K562 (cell line): ENCODE results near the gene LAT. TPM values are rescaled to one million over a fixed set of nuclear protein-coding genes. Genes with fewer than 3 reads are reported as not detected.

Experiments
- C11orf30 ChIP-seq: fragments of 450-650 bp; IDR thresholded peaks from 2 replicates; pipeline ENCODE4 v1.6.1; 2016; ENCODE audit warnings: low read depth, mild to moderate bottlenecking
- ESRRA ChIP-seq: fragments of 450-650 bp; IDR thresholded peaks from 2 replicates; pipeline ENCODE4 v1.6.1; 2014; ENCODE audit warnings: low read depth, mild to moderate bottlenecking, moderate library complexity, borderline replicate concordance
- HCFC1 ChIP-seq: IDR thresholded peaks from 2 replicates; pipeline ENCODE4 v1.6.1; 2012; ENCODE audit warnings: low read depth, low read length, improper control_type of control experiment
- PCBP1 ChIP-seq: fragments of 200-400 bp; formaldehyde crosslinking; IDR thresholded peaks from 2 replicates; pipeline ENCODE4 v1.6.1; 2018; ENCODE audit warnings: mild to moderate bottlenecking, low read depth, low read length; ENCODE audit not compliant: poor library complexity, severe bottlenecking
- RNF2 ChIP-seq: sonication (generic); IDR thresholded peaks from 2 replicates; pipeline ENCODE4 v1.6.1; 2016
- SMARCA5 ChIP-seq: fragments of 450-650 bp; IDR thresholded peaks from 2 replicates; pipeline ENCODE4 v1.6.1; 2016
- SOX6 ChIP-seq: fragments of 450-650 bp; IDR thresholded peaks from 2 replicates; pipeline ENCODE4 v1.6.1; 2014; ENCODE audit warnings: mild to moderate bottlenecking
- SP1 ChIP-seq: sonication (generic); formaldehyde crosslinking; IDR thresholded peaks from 2 replicates; pipeline ENCODE4 v1.8.1; 2022; ENCODE audit warnings: mild to moderate bottlenecking, missing genetic modification reagents
- TAF1 ChIP-seq: IDR thresholded peaks from 2 replicates; pipeline ENCODE4 v1.6.1; 2011; ENCODE audit warnings: mild to moderate bottlenecking, low read length, moderate library complexity; ENCODE audit not compliant: insufficient read depth, control insufficient read depth, severe bottlenecking; ENCODE audit errors: extremely low read depth
- TEAD4 ChIP-seq, 2 experiments: sonication (generic) in 1 of 2; formaldehyde crosslinking in 1 of 2; IDR thresholded peaks; 2 replicates each; pipeline versions ENCODE4 v1.6.1 to v1.8.0; 2012 to 2022; ENCODE audit warnings: borderline replicate concordance in 1 of 2, inconsistent platforms in 1 of 2, low read length in 1 of 2, mild to moderate bottlenecking in 1 of 2, missing genetic modification reagents in 1 of 2
- ZNF282 ChIP-seq: sonication (generic); formaldehyde crosslinking; IDR thresholded peaks from 2 replicates; pipeline ENCODE4 v1.8.1; 2023; ENCODE audit warnings: missing genetic modification reagents
- polyA plus RNA-seq, 8 experiments: library from polyadenylated mRNA; depleted of rRNA in 4 of 8; stranded (reverse) in 5 of 8; unstranded in 3 of 8; fragments of >200 nt; fragmentation: Nextera tagmentation in 2 of 8; fragmentation: Illumina TruSeq in 1 of 8; extraction: Ambion mirVana in 2 of 8; extraction: Trizol in 1 of 8; gene quantifications; 2 replicates each; pipeline versions ENCODE4 v1.2.1 to v1.2.3, GENCODE V29; 2011 to 2014; ENCODE audit warnings: inconsistent platforms in 1 of 8, missing spikeins in 1 of 8
- total RNA-seq, 7 experiments: library from RNA; depleted of rRNA in 6 of 7; stranded (reverse); fragments of >200 nt in 6 of 7; fragmentation: Illumina TruSeq in 2 of 7; extraction: Trizol in 2 of 7; gene quantifications; 2 replicates each; pipeline versions ENCODE4 v1.2.1 to v1.2.3, GENCODE V29; 2011 to 2021; ENCODE audit warnings: low replicate concordance in 1 of 7
- TF ChIP-seq, protein P1 (sequence below): sonication (generic); formaldehyde crosslinking; IDR thresholded peaks from 2 replicates; pipeline ENCODE4 v1.9.0; 2022; ENCODE audit warnings: mild to moderate bottlenecking, missing genetic modification reagents
- TF ChIP-seq, protein P2 (sequence below): fragments of 450-650 bp; IDR thresholded peaks from 2 replicates; pipeline ENCODE4 v1.6.1; 2016; ENCODE audit warnings: mild to moderate bottlenecking
- TF ChIP-seq, protein P3 (sequence below), 2 experiments: fragments of 450-650 bp; conservative IDR thresholded peaks; 2 replicates each; pipeline ENCODE4 v1.6.1; 2017; ENCODE audit warnings: mild to moderate bottlenecking in 2 of 2, moderate library complexity in 2 of 2
- TF ChIP-seq, protein P4 (sequence below), 2 experiments: fragments of 450-650 bp in 1 of 2; sonication (generic) in 1 of 2; formaldehyde crosslinking in 1 of 2; IDR thresholded peaks in 1 of 2; conservative IDR thresholded peaks in 1 of 2; 2 replicates each; pipeline versions ENCODE4 v1.6.1 to v1.8.1; 2016 to 2023; ENCODE audit warnings: mild to moderate bottlenecking in 2 of 2, moderate library complexity in 2 of 2, inconsistent platforms in 1 of 2, missing genetic modification reagents in 1 of 2
- TF ChIP-seq, protein P5 (sequence below), 3 experiments: fragments of 200-800 bp in 1 of 3; sonication (Bioruptor generic) in 1 of 3; sonication (generic) in 1 of 3; formaldehyde crosslinking in 1 of 3; IDR thresholded peaks; 2 replicates each; pipeline versions ENCODE4 v1.6.1 to v1.8.0; 2016 to 2022; ENCODE audit warnings: mild to moderate bottlenecking in 2 of 3, missing compliant biosample characterization in 2 of 3, missing genetic modification characterization in 2 of 3, missing genetic modification reagents in 1 of 3
- TF ChIP-seq, protein P6 (sequence below): fragments of 450-650 bp; IDR thresholded peaks from 2 replicates; pipeline ENCODE4 v1.6.1; 2014; ENCODE audit warnings: low read depth, mild to moderate bottlenecking, moderate library complexity, borderline replicate concordance

LAT gene
- total and polyA plus RNA-seq, 9 of the 15 experiments (the other 6 are each of a cell fraction or from before 2014, with no cell fraction given) = 0.40 to 4.2 (median 1.3) TPM

DNA sequence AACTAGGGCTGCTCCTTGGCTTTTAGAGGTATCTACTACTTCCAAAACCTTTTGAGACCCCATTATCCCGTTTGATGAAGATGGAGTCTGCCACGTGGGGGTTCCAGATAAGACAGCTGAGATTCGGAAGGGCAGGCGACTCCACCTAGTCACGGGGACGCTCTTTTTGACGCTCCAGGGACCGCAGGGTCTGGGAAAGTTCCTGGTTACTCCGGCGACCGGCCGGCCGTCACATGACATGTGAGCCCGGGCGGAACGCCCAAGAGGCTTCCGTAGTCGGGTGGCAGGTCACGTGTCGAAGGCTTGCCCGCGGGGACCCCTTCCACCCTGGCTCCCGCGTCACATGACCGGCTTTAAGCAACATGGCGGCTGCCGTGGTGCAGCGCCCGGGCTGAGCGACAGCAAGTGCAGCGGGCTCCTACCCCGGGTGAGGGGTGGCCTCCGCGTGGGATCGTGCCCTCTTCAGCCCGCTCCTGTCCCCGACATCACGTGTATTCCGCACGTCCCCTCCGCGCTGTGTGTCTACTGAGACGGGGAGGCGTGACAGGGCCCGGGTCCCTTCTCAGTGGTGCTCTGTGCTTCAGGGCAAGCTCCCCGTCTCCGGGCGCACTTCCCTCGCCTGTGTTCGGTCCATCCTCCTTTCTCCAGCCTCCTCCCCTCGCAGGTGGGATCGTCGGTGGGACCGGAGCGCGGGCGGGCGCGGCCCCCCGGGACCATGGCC, 10.3 kb upstream of the LAT start, which contains the start of gene SPNS1 (continued):
- peak; percentile 72; the same call in 1 of the 2 replicates for TF ChIP-seq ESRRA
- TF ChIP-seq SP1 (CRISPR knock-in tag) = peak; percentile 89
- peak; percentile 44 for TF ChIP-seq PCBP1
- TF ChIP-seq HCFC1 = peak; percentile 90
- TF ChIP-seq ZNF282 (CRISPR knock-in tag) = no peak
- TF ChIP-seq, protein P1, sequence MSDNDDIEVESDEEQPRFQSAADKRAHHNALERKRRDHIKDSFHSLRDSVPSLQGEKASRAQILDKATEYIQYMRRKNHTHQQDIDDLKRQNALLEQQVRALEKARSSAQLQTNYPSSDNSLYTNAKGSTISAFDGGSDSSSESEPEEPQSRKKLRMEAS (CRISPR knock-in tag) = peak; percentile 93
- peak; percentile 87 for TF ChIP-seq RNF2
- TF ChIP-seq, protein P2, sequence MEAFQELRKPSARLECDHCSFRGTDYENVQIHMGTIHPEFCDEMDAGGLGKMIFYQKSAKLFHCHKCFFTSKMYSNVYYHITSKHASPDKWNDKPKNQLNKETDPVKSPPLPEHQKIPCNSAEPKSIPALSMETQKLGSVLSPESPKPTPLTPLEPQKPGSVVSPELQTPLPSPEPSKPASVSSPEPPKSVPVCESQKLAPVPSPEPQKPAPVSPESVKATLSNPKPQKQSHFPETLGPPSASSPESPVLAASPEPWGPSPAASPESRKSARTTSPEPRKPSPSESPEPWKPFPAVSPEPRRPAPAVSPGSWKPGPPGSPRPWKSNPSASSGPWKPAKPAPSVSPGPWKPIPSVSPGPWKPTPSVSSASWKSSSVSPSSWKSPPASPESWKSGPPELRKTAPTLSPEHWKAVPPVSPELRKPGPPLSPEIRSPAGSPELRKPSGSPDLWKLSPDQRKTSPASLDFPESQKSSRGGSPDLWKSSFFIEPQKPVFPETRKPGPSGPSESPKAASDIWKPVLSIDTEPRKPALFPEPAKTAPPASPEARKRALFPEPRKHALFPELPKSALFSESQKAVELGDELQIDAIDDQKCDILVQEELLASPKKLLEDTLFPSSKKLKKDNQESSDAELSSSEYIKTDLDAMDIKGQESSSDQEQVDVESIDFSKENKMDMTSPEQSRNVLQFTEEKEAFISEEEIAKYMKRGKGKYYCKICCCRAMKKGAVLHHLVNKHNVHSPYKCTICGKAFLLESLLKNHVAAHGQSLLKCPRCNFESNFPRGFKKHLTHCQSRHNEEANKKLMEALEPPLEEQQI = no peak
- TF ChIP-seq TEAD4 (IDR thresholded peaks at IDR 0.05; ENCODE audit: low read length) = peak; percentile 29; the same call in 1 of the 2 replicates
- no peak for TF ChIP-seq TEAD4 (CRISPR knock-in tag; IDR thresholded peaks at IDR 0.05; ENCODE audit: borderline replicate concordance)
- TF ChIP-seq, protein P3, sequence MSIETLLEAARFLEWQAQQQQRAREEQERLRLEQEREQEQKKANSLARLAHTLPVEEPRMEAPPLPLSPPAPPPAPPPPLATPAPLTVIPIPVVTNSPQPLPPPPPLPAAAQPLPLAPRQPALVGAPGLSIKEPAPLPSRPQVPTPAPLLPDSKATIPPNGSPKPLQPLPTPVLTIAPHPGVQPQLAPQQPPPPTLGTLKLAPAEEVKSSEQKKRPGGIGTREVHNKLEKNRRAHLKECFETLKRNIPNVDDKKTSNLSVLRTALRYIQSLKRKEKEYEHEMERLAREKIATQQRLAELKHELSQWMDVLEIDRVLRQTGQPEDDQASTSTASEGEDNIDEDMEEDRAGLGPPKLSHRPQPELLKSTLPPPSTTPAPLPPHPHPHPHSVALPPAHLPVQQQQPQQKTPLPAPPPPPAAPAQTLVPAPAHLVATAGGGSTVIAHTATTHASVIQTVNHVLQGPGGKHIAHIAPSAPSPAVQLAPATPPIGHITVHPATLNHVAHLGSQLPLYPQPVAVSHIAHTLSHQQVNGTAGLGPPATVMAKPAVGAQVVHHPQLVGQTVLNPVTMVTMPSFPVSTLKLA (conservative IDR thresholded peaks at IDR 0.05) = peak; percentile 95 to 99
- TF ChIP-seq, protein P4, sequence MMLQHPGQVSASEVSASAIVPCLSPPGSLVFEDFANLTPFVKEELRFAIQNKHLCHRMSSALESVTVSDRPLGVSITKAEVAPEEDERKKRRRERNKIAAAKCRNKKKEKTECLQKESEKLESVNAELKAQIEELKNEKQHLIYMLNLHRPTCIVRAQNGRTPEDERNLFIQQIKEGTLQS (IDR thresholded peaks at IDR 0.05) = peak; percentile 47; the same call in 1 of the 2 replicates
- TF ChIP-seq, protein P4 (CRISPR knock-in tag; conservative IDR thresholded peaks at IDR 0.05) = no peak
- TF ChIP-seq TAF1 = peak; percentile 90
- TF ChIP-seq, protein P5, sequence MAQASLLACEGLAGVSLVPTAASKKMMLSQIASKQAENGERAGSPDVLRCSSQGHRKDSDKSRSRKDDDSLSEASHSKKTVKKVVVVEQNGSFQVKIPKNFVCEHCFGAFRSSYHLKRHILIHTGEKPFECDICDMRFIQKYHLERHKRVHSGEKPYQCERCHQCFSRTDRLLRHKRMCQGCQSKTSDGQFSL (CRISPR knock-in tag; IDR thresholded peaks at IDR 0.05) = no peak
- TF ChIP-seq, protein P5 (tag; IDR thresholded peaks at IDR 0.05) = no peak
- TF ChIP-seq SMARCA5 = no peak
- peak; percentile 100 for TF ChIP-seq C11orf30
- peak; percentile 53; the same call in 1 of the 2 replicates for TF ChIP-seq SOX6
- TF ChIP-seq, protein P6, sequence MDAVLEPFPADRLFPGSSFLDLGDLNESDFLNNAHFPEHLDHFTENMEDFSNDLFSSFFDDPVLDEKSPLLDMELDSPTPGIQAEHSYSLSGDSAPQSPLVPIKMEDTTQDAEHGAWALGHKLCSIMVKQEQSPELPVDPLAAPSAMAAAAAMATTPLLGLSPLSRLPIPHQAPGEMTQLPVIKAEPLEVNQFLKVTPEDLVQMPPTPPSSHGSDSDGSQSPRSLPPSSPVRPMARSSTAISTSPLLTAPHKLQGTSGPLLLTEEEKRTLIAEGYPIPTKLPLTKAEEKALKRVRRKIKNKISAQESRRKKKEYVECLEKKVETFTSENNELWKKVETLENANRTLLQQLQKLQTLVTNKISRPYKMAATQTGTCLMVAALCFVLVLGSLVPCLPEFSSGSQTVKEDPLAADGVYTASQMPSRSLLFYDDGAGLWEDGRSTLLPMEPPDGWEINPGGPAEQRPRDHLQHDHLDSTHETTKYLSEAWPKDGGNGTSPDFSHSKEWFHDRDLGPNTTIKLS = peak; percentile 86; the same call in 1 of the 2 replicates
